Non-pigmented ciliary epithelial cell (primary cell): Measurements from ENCODE around the gene SEMA4C.
"Not testable (repeated sequence)": the region's sequence is repeated elsewhere in the genome, so short reads cannot be mapped to it uniquely, and the experiment has no call there.

Experiments used
- DNase-seq: peaks from one replicate; pipeline ENCODE4 v3.0.0-alpha.2; 2010; ENCODE audit warnings: low read depth

The SEMA4C gene

GRCh38 chr2:96898135-96898505 is 28.2 kb upstream of the SEMA4C start:
- DNase-seq: no peak

GRCh38 chr2:96897491-96898134 is 27.7 kb upstream of the SEMA4C start:
- DNase-seq: no peak

- DNase-seq: no peak
These were observed 26.1 kb upstream of the SEMA4C start for GRCh38 chr2:96895746-96896651.

GRCh38 chr2:96895032-96895745 is 25.3 kb upstream of the SEMA4C start:
- DNase-seq: no peak

GRCh38 chr2:96894151-96894531 is 24.3 kb upstream of the SEMA4C start:
- no peak for DNase-seq

GRCh38 chr2:96893289-96894150 is 23.6 kb upstream of the SEMA4C start:
- no peak for DNase-seq

GRCh38 chr2:96891591-96892333 is 21.9 kb upstream of the SEMA4C start:
- no peak for DNase-seq

GRCh38 chr2:96890726-96891385 is 21.0 kb upstream of the SEMA4C start:
- DNase-seq: no peak

- DNase-seq: no peak
These were observed 20.4 kb upstream of the SEMA4C start for GRCh38 chr2:96890252-96890651.

- DNase-seq: not testable (repeated sequence)
These were observed 19.6 kb upstream of the SEMA4C start for GRCh38 chr2:96889502-96889901.

GRCh38 chr2:96888072-96889011 is 18.5 kb upstream of the SEMA4C start:
- DNase-seq: no peak

GRCh38 chr2:96887493-96888012 is 17.7 kb upstream of the SEMA4C start:
- DNase-seq: no peak

- DNase-seq: no peak
These were observed 15.8 kb upstream of the SEMA4C start for GRCh38 chr2:96885432-96886347.

- DNase-seq: no peak
These were observed 14.6 kb upstream of the SEMA4C start for GRCh38 chr2:96884299-96885094.

GRCh38 chr2:96883306-96883705 is 13.4 kb upstream of the SEMA4C start:
- DNase-seq: no peak

GRCh38 chr2:96882906-96883305 is 13.0 kb upstream of the SEMA4C start:
- DNase-seq: no peak

GRCh38 chr2:96882230-96882629 is 12.3 kb upstream of the SEMA4C start:
- no peak for DNase-seq
